Neural progenitor cell (in vitro differentiated cells): ENCODE results near the gene CPNE4. TPM values are rescaled to one million over a fixed set of nuclear protein-coding genes. Genes with fewer than 3 reads are reported as not detected.
A peak's percentile ranks its signal among the peaks of the same experiment; 100 is the strongest.

Source experiments
- DNase-seq: peaks from one replicate; pipeline ENCODE4 v3.0.0-alpha.2; 2016; ENCODE audit warnings: low spot score
- H2AFZ ChIP-seq: fragments of 200-600 bp; sonication (generic); replicated peaks from 2 replicates; pipeline ENCODE4 v1.6.1; 2016; ENCODE audit warnings: antibody characterized with exemption
- H3F3A ChIP-seq: fragments of 200-600 bp; sonication (generic); 2 replicates; pipeline ENCODE4 v1.6.1; 2016; ENCODE audit warnings: antibody characterized with exemption, low read depth
- H3K27ac ChIP-seq: fragments of 200-600 bp; sonication (generic); 2 replicates; pipeline ENCODE4 v1.5.1; 2016; ENCODE audit warnings: mild to moderate bottlenecking
- H3K27me3 ChIP-seq: fragments of 200-600 bp; sonication (generic); 2 replicates; pipeline ENCODE4 v1.6.1; 2016; ENCODE audit warnings: mild to moderate bottlenecking, moderate library complexity
- H3K36me3 ChIP-seq: fragments of 200-600 bp; sonication (generic); 2 replicates; pipeline ENCODE4 v1.5.1; 2016
- H3K4me1 ChIP-seq: fragments of 200-600 bp; sonication (generic); 2 replicates; pipeline ENCODE4 v1.6.1; 2016; ENCODE audit warnings: mixed run types
- H3K4me2 ChIP-seq: fragments of 200-600 bp; sonication (generic); 2 replicates; pipeline ENCODE4 v1.6.1; 2016
- H3K4me3 ChIP-seq: fragments of 200-600 bp; sonication (generic); 2 replicates; pipeline ENCODE4 v1.5.1; 2016
- H3K79me2 ChIP-seq: fragments of 200-600 bp; sonication (generic); 2 replicates; pipeline ENCODE4 v1.6.1; 2016; ENCODE audit warnings: low read depth
- H3K9ac ChIP-seq: fragments of 200-600 bp; sonication (generic); 2 replicates; pipeline ENCODE4 v1.6.1; 2016
- H3K9me3 ChIP-seq: fragments of 200-600 bp; sonication (generic); 2 replicates; pipeline ENCODE4 v1.5.1; 2016; ENCODE audit warnings: low read depth
- H4K20me1 ChIP-seq: fragments of 200-600 bp; sonication (generic); 2 replicates; pipeline ENCODE4 v1.6.1; 2016; ENCODE audit warnings: low read depth
- H3K27ac Mint-ChIP-seq: 3 replicates; pipeline ENCODE4 v1.8.0; 2021; ENCODE audit warnings: mixed read lengths
- H3K27me3 Mint-ChIP-seq: 2 replicates; pipeline ENCODE4 v1.8.0; 2022; ENCODE audit warnings: low read depth, mild to moderate bottlenecking, inconsistent platforms, moderate library complexity, mixed read lengths; ENCODE audit not compliant: insufficient read depth
- H3K36me3 Mint-ChIP-seq: 3 replicates; pipeline ENCODE4 v1.8.0; 2021; ENCODE audit warnings: mixed read lengths
- H3K4me1 Mint-ChIP-seq: 3 replicates; pipeline ENCODE4 v1.8.0; 2021; ENCODE audit warnings: mixed read lengths
- H3K4me3 Mint-ChIP-seq: 3 replicates; pipeline ENCODE4 v1.8.0; 2021; ENCODE audit warnings: mild to moderate bottlenecking, moderate library complexity, mixed read lengths
- H3K9me3 Mint-ChIP-seq: 3 replicates; pipeline ENCODE4 v1.8.0; 2020; ENCODE audit warnings: mixed read lengths
- EZH2 ChIP-seq: fragments of 200-600 bp; sonication (generic); IDR thresholded peaks from 2 replicates; pipeline ENCODE4 v1.6.1; 2017; ENCODE audit warnings: antibody characterized with exemption, mild to moderate bottlenecking, moderate library complexity
- EZH2phosphoT487 ChIP-seq: fragments of 200-600 bp; sonication (generic); IDR thresholded peaks from 2 replicates; pipeline ENCODE4 v1.6.1; 2017; ENCODE audit warnings: antibody characterized with exemption
- total RNA-seq: library from RNA; depleted of rRNA; stranded (reverse); fragments of >200 nt; gene quantifications from 2 replicates; pipeline ENCODE4 v1.2.3, GENCODE V29; 2015; ENCODE audit warnings: low replicate concordance
- TF ChIP-seq, protein P1 (sequence below): fragments of 200-600 bp; sonication (generic); IDR thresholded peaks from 2 replicates; pipeline ENCODE4 v1.5.1; 2017; ENCODE audit warnings: antibody characterized with exemption, mild to moderate bottlenecking

The CPNE4 gene
- total RNA-seq, 1 donor from 2014 or later, result not detected

DNA sequence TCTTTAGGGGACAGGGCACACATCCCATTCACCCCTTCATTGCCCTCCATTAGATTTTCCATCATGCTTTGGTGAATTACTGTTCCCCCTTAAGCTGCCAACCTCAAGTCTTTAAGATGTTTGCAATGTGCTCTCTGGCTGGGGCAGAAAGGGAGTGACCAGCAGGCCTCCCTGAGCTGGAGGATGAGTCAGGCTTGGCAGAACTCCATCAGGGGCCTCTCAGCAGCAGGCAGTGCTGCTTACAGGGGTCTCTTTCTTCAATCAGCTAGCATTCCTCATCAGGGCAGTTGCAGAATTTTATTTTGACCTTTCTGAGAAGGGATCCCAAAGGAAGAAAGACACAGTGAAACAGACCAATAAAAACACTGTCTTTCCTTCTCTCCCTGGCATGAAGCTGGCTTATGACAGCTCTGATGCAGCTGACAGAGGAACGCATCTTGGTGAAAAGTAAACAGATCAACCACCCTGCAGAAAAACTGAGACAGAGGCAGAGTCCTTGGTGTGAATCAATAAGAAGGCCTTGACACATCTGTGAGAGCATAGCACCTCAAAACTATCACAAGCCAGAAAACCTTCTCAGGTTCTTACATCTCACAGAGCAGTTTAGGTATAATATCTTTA is 443.3 kb downstream of the CPNE4 start:
- no peak overlapping the region for H3K4me2 ChIP-seq
- no peaks in the 10 kb centered on the region for H3K27me3 ChIP-seq
- H3K79me2 ChIP-seq, result no peaks in the 10 kb centered on the region
- H3K36me3 Mint-ChIP-seq, result peaks cover 7% of the 10 kb centered on the region
- peak; percentile 4 for DNase-seq
- H4K20me1 ChIP-seq, result no peaks in the 10 kb centered on the region
- no peak overlapping the region for H3K4me3 Mint-ChIP-seq
- peaks cover 5% of the 10 kb centered on the region for H3K9me3 Mint-ChIP-seq
- H3K27me3 Mint-ChIP-seq, result no peaks in the 10 kb centered on the region
- no peaks in the 10 kb centered on the region for H3K36me3 ChIP-seq
- no peaks in the 10 kb centered on the region for H3K4me1 ChIP-seq
- H3K4me3 ChIP-seq, result no peak overlapping the region
- peaks cover 23% of the 10 kb centered on the region for H3K4me1 Mint-ChIP-seq
- H3F3A ChIP-seq, result no peaks in the 10 kb centered on the region
- no peak overlapping the region for H3K27ac ChIP-seq
- no peak overlapping the region for H2AFZ ChIP-seq
- H3K27ac Mint-ChIP-seq, result peak overlapping the region; percentile 52
- TF ChIP-seq EZH2phosphoT487, result no peak
- no peak for TF ChIP-seq EZH2
- TF ChIP-seq, protein P1, sequence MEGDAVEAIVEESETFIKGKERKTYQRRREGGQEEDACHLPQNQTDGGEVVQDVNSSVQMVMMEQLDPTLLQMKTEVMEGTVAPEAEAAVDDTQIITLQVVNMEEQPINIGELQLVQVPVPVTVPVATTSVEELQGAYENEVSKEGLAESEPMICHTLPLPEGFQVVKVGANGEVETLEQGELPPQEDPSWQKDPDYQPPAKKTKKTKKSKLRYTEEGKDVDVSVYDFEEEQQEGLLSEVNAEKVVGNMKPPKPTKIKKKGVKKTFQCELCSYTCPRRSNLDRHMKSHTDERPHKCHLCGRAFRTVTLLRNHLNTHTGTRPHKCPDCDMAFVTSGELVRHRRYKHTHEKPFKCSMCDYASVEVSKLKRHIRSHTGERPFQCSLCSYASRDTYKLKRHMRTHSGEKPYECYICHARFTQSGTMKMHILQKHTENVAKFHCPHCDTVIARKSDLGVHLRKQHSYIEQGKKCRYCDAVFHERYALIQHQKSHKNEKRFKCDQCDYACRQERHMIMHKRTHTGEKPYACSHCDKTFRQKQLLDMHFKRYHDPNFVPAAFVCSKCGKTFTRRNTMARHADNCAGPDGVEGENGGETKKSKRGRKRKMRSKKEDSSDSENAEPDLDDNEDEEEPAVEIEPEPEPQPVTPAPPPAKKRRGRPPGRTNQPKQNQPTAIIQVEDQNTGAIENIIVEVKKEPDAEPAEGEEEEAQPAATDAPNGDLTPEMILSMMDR, result no peak
- H3K9ac ChIP-seq, result no peak overlapping the region
- H3K9me3 ChIP-seq, result no peaks in the 10 kb centered on the region

DNA sequence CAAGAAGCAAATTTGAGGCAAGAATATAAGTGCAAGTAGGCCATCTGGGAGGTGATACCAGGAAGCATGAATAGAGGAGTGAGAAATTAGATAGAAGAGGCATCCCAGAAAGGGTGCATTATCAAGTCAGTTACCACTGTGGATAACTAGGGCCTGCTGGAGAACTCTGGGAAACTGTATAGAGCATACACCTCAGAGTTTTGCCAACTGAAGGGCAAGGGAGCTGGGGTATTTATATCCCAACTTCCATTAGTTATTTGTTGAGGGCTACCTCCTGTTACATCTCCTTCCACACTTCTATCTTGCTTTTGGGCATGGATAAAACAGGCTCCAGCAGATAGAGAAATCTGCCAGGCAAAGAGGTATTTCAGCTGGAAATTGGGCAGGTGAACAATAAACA is 448.5 kb downstream of the CPNE4 start:
- no peaks in the 10 kb centered on the region for H4K20me1 ChIP-seq
- H3K79me2 ChIP-seq, result no peaks in the 10 kb centered on the region
- no peak overlapping the region for H2AFZ ChIP-seq
- no peak overlapping the region for H3K4me3 Mint-ChIP-seq
- H3K9me3 Mint-ChIP-seq, result peaks cover 2% of the 10 kb centered on the region
- no peak overlapping the region for H3K27ac Mint-ChIP-seq
- H3K4me1 ChIP-seq, result peaks cover 2% of the 10 kb centered on the region
- no peaks in the 10 kb centered on the region for H3K27me3 ChIP-seq
- no peak for TF ChIP-seq EZH2phosphoT487
- TF ChIP-seq, protein P1, result no peak
- TF ChIP-seq EZH2, result no peak
- no peak for DNase-seq
- peaks cover 1% of the 10 kb centered on the region for H3K36me3 Mint-ChIP-seq
- no peaks in the 10 kb centered on the region for H3K36me3 ChIP-seq
- no peaks in the 10 kb centered on the region for H3K9me3 ChIP-seq
- H3K4me1 Mint-ChIP-seq, result peaks cover 19% of the 10 kb centered on the region
- H3K4me2 ChIP-seq, result no peak overlapping the region
- no peak overlapping the region for H3K4me3 ChIP-seq
- H3K27ac ChIP-seq, result no peak overlapping the region
- H3K9ac ChIP-seq, result no peak overlapping the region
- no peaks in the 10 kb centered on the region for H3K27me3 Mint-ChIP-seq
- no peaks in the 10 kb centered on the region for H3F3A ChIP-seq

DNA sequence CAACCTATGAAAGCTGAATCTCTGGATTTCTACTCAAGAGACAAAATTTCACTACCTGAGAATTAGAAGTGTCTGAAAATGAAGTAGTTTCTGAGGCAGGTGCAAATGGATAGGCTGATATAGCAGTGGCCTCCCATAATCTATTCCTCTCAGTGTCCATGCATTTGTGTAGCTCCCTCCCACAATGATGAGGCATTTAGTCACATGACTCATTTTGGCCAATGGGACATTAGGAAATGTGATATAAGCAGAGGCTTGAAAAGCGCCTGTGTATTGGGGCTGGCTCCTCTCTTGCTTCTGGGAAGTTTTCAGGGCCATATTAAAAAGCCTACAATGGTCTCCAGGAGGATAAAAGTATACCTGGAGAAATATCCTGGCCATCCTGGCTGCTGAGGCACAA is 452.4 kb downstream of the CPNE4 start:
- no peak overlapping the region for H3K27ac ChIP-seq
- DNase-seq, result no peak
- H3K79me2 ChIP-seq, result no peaks in the 10 kb centered on the region
- H3K4me2 ChIP-seq, result no peak overlapping the region
- Mint-ChIP-seq H3K27ac (no peak overlapping the region), H3K4me1 (peaks cover 10% of the 10 kb centered on the region), H3K27me3 (no peaks in the 10 kb centered on the region), H3K36me3 (peaks cover 8% of the 10 kb centered on the region), H3K9me3 (peaks cover 2% of the 10 kb centered on the region), H3K4me3 (no peak overlapping the region)
- no peak overlapping the region for H2AFZ ChIP-seq
- H3F3A ChIP-seq, result no peaks in the 10 kb centered on the region
- TF ChIP-seq, protein P1, result no peak
- TF ChIP-seq EZH2, result no peak
- TF ChIP-seq EZH2phosphoT487, result no peak
- H3K36me3 ChIP-seq, result no peaks in the 10 kb centered on the region
- H3K4me1 ChIP-seq, result peaks cover 2% of the 10 kb centered on the region
- H4K20me1 ChIP-seq, result no peaks in the 10 kb centered on the region
- H3K9ac ChIP-seq, result no peak overlapping the region
- no peaks in the 10 kb centered on the region for H3K27me3 ChIP-seq
- H3K9me3 ChIP-seq, result no peaks in the 10 kb centered on the region
- no peak overlapping the region for H3K4me3 ChIP-seq
